Measurements from ENCODE around the gene BARX2.

- TF ChIP-seq POLR2A (IDR thresholded peaks at IDR 0.05; ENCODE audit: low read length), result no peak
- no peak for TF ChIP-seq GATA1 (IDR thresholded peaks at IDR 0.05; ENCODE audit: low read depth, low read length)
Observed at GRCh38 chr11:129489249-129489648, 113.6 kb downstream of the BARX2 start.
